GM12891 (cell line): ENCODE measurements around the gene ACP3.

Experiments used
- DNase-seq: peaks from one replicate; pipeline ENCODE4 v3.0.0; 2011; ENCODE audit warnings: low spot score; ENCODE audit not compliant: insufficient read length
- FAIRE-seq: peaks from 2 replicates; lab custom pipeline; 2011; peaks lifted over from hg19 to GRCh38; lab: Jason Lieb, UNC
- PAX5 ChIP-seq: IDR thresholded peaks from 2 replicates; pipeline ENCODE4 v1.6.1; 2011; ENCODE audit warnings: low read length, moderate library complexity, mild to moderate bottlenecking; ENCODE audit not compliant: insufficient read depth, severe bottlenecking
- POLR2A ChIP-seq: IDR thresholded peaks from 2 replicates; pipeline ENCODE4 v1.6.1; 2011; ENCODE audit warnings: low read depth, low read length, control low read depth
- POLR2AphosphoS5 ChIP-seq: IDR thresholded peaks from 2 replicates; pipeline ENCODE4 v1.6.1; 2011; ENCODE audit warnings: low read depth, low read length, control low read depth
- POU2F2 ChIP-seq: IDR thresholded peaks from 2 replicates; pipeline ENCODE4 v1.6.1; 2011; ENCODE audit warnings: low read depth, mild to moderate bottlenecking, control low read depth, low read length, moderate library complexity
- SPI1 ChIP-seq: IDR thresholded peaks from 2 replicates; pipeline ENCODE4 v1.6.1; 2011; ENCODE audit warnings: low read depth, low read length, control low read depth
- TAF1 ChIP-seq: IDR thresholded peaks from 2 replicates; pipeline ENCODE4 v1.6.1; 2011; ENCODE audit warnings: low read depth, low read length, control low read depth

ACP3 gene

DNA sequence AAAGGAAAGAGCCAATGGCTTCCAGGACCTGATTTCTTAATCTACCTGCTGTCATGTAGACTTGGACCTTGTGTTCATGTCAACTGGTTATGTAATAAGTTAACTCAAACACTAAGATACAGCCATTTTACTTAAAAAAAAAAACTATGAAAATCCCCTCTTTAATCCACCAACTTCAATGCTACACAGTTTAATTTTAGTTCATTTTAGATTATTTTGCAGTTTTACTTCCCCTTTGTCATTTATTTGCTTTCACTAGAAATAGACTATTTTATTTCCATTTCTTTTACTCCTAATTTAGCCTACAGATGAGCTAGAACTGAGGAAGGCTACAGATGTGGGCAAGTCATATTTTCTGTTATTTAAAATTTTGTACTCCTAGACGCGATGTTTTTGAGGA, 89.4 kb downstream of the ACP3 start:
- no peak for TF ChIP-seq PAX5
- TF ChIP-seq POU2F2, result no peak
- TF ChIP-seq TAF1, result no peak
- TF ChIP-seq POLR2AphosphoS5, result no peak
- no peak for TF ChIP-seq SPI1
- TF ChIP-seq POLR2A, result no peak
- no peak for FAIRE-seq
- no peak for DNase-seq

DNA sequence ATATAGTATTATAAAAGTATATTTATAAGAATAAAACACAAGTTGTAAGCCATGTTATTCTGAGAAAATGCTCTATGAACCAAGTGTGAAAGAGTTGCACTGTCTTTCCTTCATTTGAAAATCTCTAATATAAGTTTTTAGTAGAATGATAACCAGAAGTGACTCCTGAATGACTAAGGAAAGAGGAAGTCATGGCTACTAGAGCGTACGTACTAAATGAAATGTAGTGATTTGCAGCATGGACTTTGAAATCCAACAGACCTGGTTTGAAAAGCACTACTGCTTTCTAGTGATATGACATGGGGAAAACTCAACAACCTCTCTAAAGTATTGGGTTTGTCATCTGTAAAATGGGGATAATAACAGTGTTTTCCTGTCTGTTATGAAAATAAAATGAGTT, 89.8 kb downstream of the ACP3 start:
- FAIRE-seq (no peak), DNase-seq (no peak)
- TF ChIP-seq POLR2A (no peak), POLR2AphosphoS5 (no peak), POU2F2 (no peak), TAF1 (no peak), SPI1 (peak; percentile 76)
